Measurements from ENCODE around the gene CTAGE8. TPM values are rescaled to one million over a fixed set of nuclear protein-coding genes. Genes with fewer than 3 reads are reported as not detected.
"Not testable (repeated sequence)": the region's sequence is repeated elsewhere in the genome, so short reads cannot be mapped to it uniquely, and the experiment has no call there.

Gene CTAGE8
- total and polyA plus RNA-seq, 2 donors (not counting 3 experiments of a cell fraction or from before 2014, with no cell fraction given), result 0.03 to 0.49 TPM

GRCh38 chr7:144233039-144233438 lies 36.0 kb downstream of the CTAGE8 start:
- H3K9me3 ChIP-seq (replicated peaks; ENCODE audit: control insufficient read depth, insufficient read depth, low read length); H3K27me3 ChIP-seq (ENCODE audit: control insufficient read depth in 2 of 2, insufficient read depth in 2 of 2, low read length in 2 of 2); DNase-seq (ENCODE audit: low read depth, low spot score); H3K4me1 ChIP-seq (ENCODE audit: control insufficient read depth, extremely low read depth, insufficient read depth, low read length); intact Hi-C loops (cut with micrococcal nuclease); BruUV-seq (replicated peaks); H3K27ac ChIP-seq (ENCODE audit: insufficient read depth, low read depth, low read length); H4K20me1 ChIP-seq (replicated peaks; ENCODE audit: control insufficient read depth, extremely low read depth, insufficient read depth, low read length); FAIRE-seq; H3K36me3 ChIP-seq (ENCODE audit: control insufficient read depth in 2 of 2, extremely low read depth in 1 of 2, insufficient read depth in 2 of 2, low read length in 2 of 2); H3K4me2 ChIP-seq (ENCODE audit: insufficient read depth, low read length); POLR2A ChIA-PET; H3K9ac ChIP-seq (replicated peaks; ENCODE audit: extremely low read depth, insufficient read depth, low read length); H3K79me2 ChIP-seq (ENCODE audit: control insufficient read depth, insufficient read depth, low read length); H2AFZ ChIP-seq (ENCODE audit: low read depth, low read length); H3K9me1 ChIP-seq (replicated peaks; ENCODE audit: control insufficient read depth, extremely low read depth, insufficient read depth, low read length); CTCF ChIA-PET; dilution Hi-C loops (cut with MboI; ENCODE audit: extremely low pct_ligation_motif_present, low sequenced_read_pairs); H3K4me3 ChIP-seq (replicated peaks in 1 of 3; ENCODE audit: insufficient read depth in 1 of 3, low read depth in 1 of 3, low read length in 3 of 3): not testable (repeated sequence)

GRCh38 chr7:144231027-144231426 lies 38.1 kb downstream of the CTAGE8 start:
- DNase-seq (ENCODE audit: low read depth, low spot score); H3K4me1 ChIP-seq (ENCODE audit: control insufficient read depth, extremely low read depth, insufficient read depth, low read length); H4K20me1 ChIP-seq (replicated peaks; ENCODE audit: control insufficient read depth, extremely low read depth, insufficient read depth, low read length); H3K9me3 ChIP-seq (replicated peaks; ENCODE audit: control insufficient read depth, insufficient read depth, low read length); H2AFZ ChIP-seq (ENCODE audit: low read depth, low read length); CTCF ChIA-PET; H3K27ac ChIP-seq (ENCODE audit: insufficient read depth, low read depth, low read length); intact Hi-C loops (cut with micrococcal nuclease); H3K9me1 ChIP-seq (replicated peaks; ENCODE audit: control insufficient read depth, extremely low read depth, insufficient read depth, low read length); dilution Hi-C loops (cut with MboI; ENCODE audit: extremely low pct_ligation_motif_present, low sequenced_read_pairs); H3K4me2 ChIP-seq (ENCODE audit: insufficient read depth, low read length); FAIRE-seq; H3K79me2 ChIP-seq (ENCODE audit: control insufficient read depth, insufficient read depth, low read length); POLR2A ChIA-PET; H3K4me3 ChIP-seq (replicated peaks in 1 of 3; ENCODE audit: insufficient read depth in 1 of 3, low read depth in 1 of 3, low read length in 3 of 3); BruUV-seq (replicated peaks); H3K27me3 ChIP-seq (ENCODE audit: control insufficient read depth in 2 of 2, insufficient read depth in 2 of 2, low read length in 2 of 2); H3K36me3 ChIP-seq (ENCODE audit: control insufficient read depth in 2 of 2, extremely low read depth in 1 of 2, insufficient read depth in 2 of 2, low read length in 2 of 2); H3K9ac ChIP-seq (replicated peaks; ENCODE audit: extremely low read depth, insufficient read depth, low read length): not testable (repeated sequence)

- H3K9me3 ChIP-seq (replicated peaks; ENCODE audit: control insufficient read depth, insufficient read depth, low read length); POLR2A ChIA-PET; H3K4me3 ChIP-seq (replicated peaks in 1 of 3; ENCODE audit: insufficient read depth in 1 of 3, low read depth in 1 of 3, low read length in 3 of 3); DNase-seq (ENCODE audit: low read depth, low spot score); H3K9ac ChIP-seq (replicated peaks; ENCODE audit: extremely low read depth, insufficient read depth, low read length); intact Hi-C loops (cut with micrococcal nuclease); H4K20me1 ChIP-seq (replicated peaks; ENCODE audit: control insufficient read depth, extremely low read depth, insufficient read depth, low read length); H3K4me2 ChIP-seq (ENCODE audit: insufficient read depth, low read length); BruUV-seq (replicated peaks); CTCF ChIA-PET; H2AFZ ChIP-seq (ENCODE audit: low read depth, low read length); H3K9me1 ChIP-seq (replicated peaks; ENCODE audit: control insufficient read depth, extremely low read depth, insufficient read depth, low read length); H3K79me2 ChIP-seq (ENCODE audit: control insufficient read depth, insufficient read depth, low read length); H3K27ac ChIP-seq (ENCODE audit: insufficient read depth, low read depth, low read length); dilution Hi-C loops (cut with MboI; ENCODE audit: extremely low pct_ligation_motif_present, low sequenced_read_pairs); H3K36me3 ChIP-seq (ENCODE audit: control insufficient read depth in 2 of 2, extremely low read depth in 1 of 2, insufficient read depth in 2 of 2, low read length in 2 of 2); FAIRE-seq; H3K27me3 ChIP-seq (ENCODE audit: control insufficient read depth in 2 of 2, insufficient read depth in 2 of 2, low read length in 2 of 2); H3K4me1 ChIP-seq (ENCODE audit: control insufficient read depth, extremely low read depth, insufficient read depth, low read length): not testable (repeated sequence)
Observed at GRCh38 chr7:144228810-144229209, 40.3 kb downstream of the CTAGE8 start.

- H3K9me3 ChIP-seq (replicated peaks; ENCODE audit: control insufficient read depth, insufficient read depth, low read length); H3K9me1 ChIP-seq (replicated peaks; ENCODE audit: control insufficient read depth, extremely low read depth, insufficient read depth, low read length); H3K9ac ChIP-seq (replicated peaks; ENCODE audit: extremely low read depth, insufficient read depth, low read length); dilution Hi-C loops (cut with MboI; ENCODE audit: extremely low pct_ligation_motif_present, low sequenced_read_pairs); POLR2A ChIA-PET; intact Hi-C loops (cut with micrococcal nuclease); H3K4me1 ChIP-seq (ENCODE audit: control insufficient read depth, extremely low read depth, insufficient read depth, low read length); H3K79me2 ChIP-seq (ENCODE audit: control insufficient read depth, insufficient read depth, low read length); H3K36me3 ChIP-seq (ENCODE audit: control insufficient read depth in 2 of 2, extremely low read depth in 1 of 2, insufficient read depth in 2 of 2, low read length in 2 of 2); H3K4me2 ChIP-seq (ENCODE audit: insufficient read depth, low read length); FAIRE-seq; H3K4me3 ChIP-seq (replicated peaks in 1 of 3; ENCODE audit: insufficient read depth in 1 of 3, low read depth in 1 of 3, low read length in 3 of 3); DNase-seq (ENCODE audit: low read depth, low spot score); H3K27ac ChIP-seq (ENCODE audit: insufficient read depth, low read depth, low read length); H2AFZ ChIP-seq (ENCODE audit: low read depth, low read length); H3K27me3 ChIP-seq (ENCODE audit: control insufficient read depth in 2 of 2, insufficient read depth in 2 of 2, low read length in 2 of 2); CTCF ChIA-PET; BruUV-seq (replicated peaks); H4K20me1 ChIP-seq (replicated peaks; ENCODE audit: control insufficient read depth, extremely low read depth, insufficient read depth, low read length): not testable (repeated sequence)
Observed at GRCh38 chr7:144226866-144227265, 42.2 kb downstream of the CTAGE8 start.

Measured in endothelial cell of umbilical vein (primary cell).